ENCODE measurements around the gene KRTAP5-6. TPM values are rescaled to one million over a fixed set of nuclear protein-coding genes. Genes with fewer than 3 reads are reported as not detected.

The KRTAP5-6 gene
- total RNA-seq, 8 experiments from 2014 or later = not detected

GRCh38 chr11:1690167-1691025 is 6.6 kb upstream of the KRTAP5-6 start:
- Histone ChIP-seq H3K4me1 (replicated peaks in 1 of 2) (peaks cover 3 to 8% of the 10 kb centered on the region in 2 donors), H3K4me3 (no peak overlapping the region), H3K27ac (no peak overlapping the region)
- no peak for ATAC-seq (replicated peaks in 6 of 8)
- 30 to 80% methylated on average over 1 to 2 of the region's 22 CpGs; no CpG with 5 or more reads in 8 of the 10 experiments for WGBS, 10 experiments
- in situ Hi-C loops (cut with MboI; ENCODE audit: low pct_unique_long_range_greater_than_20kb in 2 of 9, low sequenced_read_pairs in 9 of 9, unreplicated experiment in 9 of 9) = loop anchor here in 3 of 9 experiments (10.0 to 25.0 kb wide), 3 partner anchors 144 to 472 kb away; partner anchors contain the start of genes SYT8 (in 2 of the 3), TNNI2 (in 2 of the 3), INS (in 1 of the 3) and TH (in 1 of the 3)

DNA sequence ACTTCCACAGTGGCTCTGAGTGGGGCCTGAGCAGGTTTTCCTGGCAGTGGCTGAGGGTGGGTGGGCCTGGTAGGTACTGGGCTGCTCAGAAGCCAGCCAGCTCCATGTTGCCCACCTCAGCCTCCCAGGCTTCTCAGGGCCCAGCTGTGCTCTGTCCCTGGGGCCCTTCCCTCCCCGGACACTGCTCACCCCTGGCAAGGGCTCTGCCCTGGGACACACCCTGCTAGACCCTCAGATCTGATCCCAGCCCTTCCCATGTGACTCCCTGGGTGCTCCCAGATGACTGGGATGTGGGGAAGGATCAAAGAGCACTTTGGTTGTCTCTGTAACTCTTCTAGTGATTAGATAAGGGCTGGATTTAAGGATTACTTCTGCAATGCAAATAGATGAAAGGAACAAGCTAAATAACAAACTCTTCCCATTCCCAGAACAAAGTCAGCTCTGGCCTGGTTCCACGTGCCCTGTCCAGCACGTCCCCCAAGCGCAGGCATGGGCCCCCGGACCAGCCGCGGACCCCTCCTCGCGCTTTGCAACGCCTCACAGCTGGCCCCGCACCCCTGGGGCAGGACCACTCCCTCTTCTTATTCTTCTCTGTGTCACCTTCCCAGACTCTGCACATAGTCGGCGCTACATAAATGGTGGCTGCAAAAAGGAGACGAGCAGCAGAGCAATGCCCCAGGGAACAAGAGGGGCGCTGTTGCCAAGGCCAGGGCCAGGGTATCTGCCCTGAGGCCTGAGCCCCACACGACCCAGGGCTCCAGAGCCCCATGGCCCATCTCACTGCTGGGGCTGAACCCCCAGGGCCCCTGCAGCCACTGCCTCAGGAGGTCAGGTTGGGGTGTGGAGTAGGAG is 5.7 kb upstream of the KRTAP5-6 start:
- 19 to 71% (median 45%) methylated on average over 3 to 10 of the region's 16 CpGs; no CpG with 5 or more reads in 7 of the 10 experiments for WGBS, 10 experiments
- in situ Hi-C loops (cut with MboI; ENCODE audit: low pct_unique_long_range_greater_than_20kb in 2 of 9, low sequenced_read_pairs in 9 of 9, unreplicated experiment in 9 of 9) = loop anchor here in 3 of 9 experiments (10.0 to 25.0 kb wide), 3 partner anchors 144 to 471 kb away; partner anchors contain the start of genes SYT8 (in 2 of the 3), TNNI2 (in 2 of the 3), INS (in 1 of the 3) and TH (in 1 of the 3)
- no peak overlapping the region for H3K4me3 ChIP-seq
- no peak overlapping the region for H3K27ac ChIP-seq
- peaks cover 3 to 8% of the 10 kb centered on the region in 2 donors for H3K4me1 ChIP-seq (replicated peaks in 1 of 2)
- peak in 2 of 8 experiments; percentile 13 to 17 for ATAC-seq (replicated peaks in 6 of 8)

- H3K4me1 ChIP-seq (replicated peaks in 1 of 2) = peaks cover 3 to 8% of the 10 kb centered on the region in 2 donors
- no peak for ATAC-seq (replicated peaks in 6 of 8)
- in situ Hi-C loops (cut with MboI; ENCODE audit: low pct_unique_long_range_greater_than_20kb in 2 of 9, low sequenced_read_pairs in 9 of 9, unreplicated experiment in 9 of 9) = loop anchor here in 3 of 9 experiments (10.0 to 25.0 kb wide), 3 partner anchors 143 to 470 kb away; partner anchors contain the start of genes SYT8 (in 2 of the 3), TNNI2 (in 2 of the 3), INS (in 1 of the 3) and TH (in 1 of the 3)
- H3K4me3 ChIP-seq = no peak overlapping the region
- 0 to 81% (median 7%) methylated on average over 1 to 5 of the region's 16 CpGs; no CpG with 5 or more reads in 6 of the 10 experiments for WGBS, 10 experiments
- H3K27ac ChIP-seq = no peak overlapping the region
These were observed 4.9 kb upstream of the KRTAP5-6 start for GRCh38 chr11:1691878-1692707.

DNA sequence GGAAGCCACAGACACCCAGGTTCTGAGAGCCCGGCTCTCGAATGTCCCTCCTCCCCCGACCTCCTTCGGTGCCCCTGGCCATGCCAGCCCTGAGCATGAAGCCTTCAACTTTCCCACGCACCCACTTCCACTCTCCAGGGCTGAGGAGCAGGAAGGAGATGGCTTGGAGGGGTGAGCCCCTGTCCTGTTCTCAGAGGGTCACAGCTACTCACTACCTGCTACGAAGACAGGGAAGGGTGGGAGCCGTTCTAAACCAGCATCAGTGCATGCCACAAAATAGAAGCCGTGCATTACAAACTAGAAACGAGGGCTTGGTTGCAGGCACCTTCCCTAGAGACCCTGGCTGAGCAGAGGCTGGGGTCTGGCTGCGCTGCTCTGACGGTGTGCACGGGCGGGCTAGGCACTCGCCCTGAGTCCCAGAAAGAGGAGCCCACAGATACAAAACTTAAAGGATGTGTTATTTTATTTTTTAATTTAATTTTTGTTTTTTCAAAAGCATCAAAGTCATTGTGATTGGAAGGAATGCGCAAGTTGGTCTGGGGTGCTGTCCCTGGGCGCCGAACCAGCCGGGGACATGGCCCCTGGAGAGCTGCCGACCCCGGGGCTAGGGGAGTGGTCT is 4.2 kb upstream of the KRTAP5-6 start:
- H3K27ac ChIP-seq = no peak overlapping the region

GRCh38 chr11:1693327-1694063 is 3.5 kb upstream of the KRTAP5-6 start:
- peak overlapping the region in 1 of 2 donors; percentile 59 for H3K27ac ChIP-seq
- in situ Hi-C loops (cut with MboI; ENCODE audit: low pct_unique_long_range_greater_than_20kb in 2 of 9, low sequenced_read_pairs in 9 of 9, unreplicated experiment in 9 of 9) = loop anchor here in 3 of 9 experiments (10.0 to 25.0 kb wide), 3 partner anchors 141 to 469 kb away; partner anchors contain the start of genes SYT8 (in 2 of the 3), TNNI2 (in 2 of the 3), INS (in 1 of the 3) and TH (in 1 of the 3)
- peak overlapping the region; percentile 32 to 41 (median 34) for H3K4me3 ChIP-seq
- WGBS, 10 experiments = 0 to 10% (median 3%) methylated on average over 4 to 6 of the region's 37 CpGs; no CpG with 5 or more reads in 7 of the 10 experiments
- H3K4me1 ChIP-seq (replicated peaks in 1 of 2) = peaks cover 3 to 8% of the 10 kb centered on the region in 2 donors
- ATAC-seq (replicated peaks in 6 of 8) = peak; percentile 54 to 88 (median 72)

More for the DNA sequence above, 4.2 kb upstream of the KRTAP5-6 start:
- in situ Hi-C loops (cut with MboI; ENCODE audit: low pct_unique_long_range_greater_than_20kb in 2 of 9, low sequenced_read_pairs in 9 of 9, unreplicated experiment in 9 of 9) = loop anchor here in 3 of 9 experiments (10.0 to 25.0 kb wide), 3 partner anchors 142 to 469 kb away; partner anchors contain the start of genes SYT8 (in 2 of the 3), TNNI2 (in 2 of the 3), INS (in 1 of the 3) and TH (in 1 of the 3)
- H3K4me1 ChIP-seq (replicated peaks in 1 of 2) = peaks cover 3 to 8% of the 10 kb centered on the region in 2 donors
- ATAC-seq (replicated peaks in 6 of 8) = no peak
- WGBS, 10 experiments = 13 to 80% (median 28%) methylated on average over 1 to 9 of the region's 20 CpGs; no CpG with 5 or more reads in 4 of the 10 experiments
- no peak overlapping the region for H3K4me3 ChIP-seq

DNA sequence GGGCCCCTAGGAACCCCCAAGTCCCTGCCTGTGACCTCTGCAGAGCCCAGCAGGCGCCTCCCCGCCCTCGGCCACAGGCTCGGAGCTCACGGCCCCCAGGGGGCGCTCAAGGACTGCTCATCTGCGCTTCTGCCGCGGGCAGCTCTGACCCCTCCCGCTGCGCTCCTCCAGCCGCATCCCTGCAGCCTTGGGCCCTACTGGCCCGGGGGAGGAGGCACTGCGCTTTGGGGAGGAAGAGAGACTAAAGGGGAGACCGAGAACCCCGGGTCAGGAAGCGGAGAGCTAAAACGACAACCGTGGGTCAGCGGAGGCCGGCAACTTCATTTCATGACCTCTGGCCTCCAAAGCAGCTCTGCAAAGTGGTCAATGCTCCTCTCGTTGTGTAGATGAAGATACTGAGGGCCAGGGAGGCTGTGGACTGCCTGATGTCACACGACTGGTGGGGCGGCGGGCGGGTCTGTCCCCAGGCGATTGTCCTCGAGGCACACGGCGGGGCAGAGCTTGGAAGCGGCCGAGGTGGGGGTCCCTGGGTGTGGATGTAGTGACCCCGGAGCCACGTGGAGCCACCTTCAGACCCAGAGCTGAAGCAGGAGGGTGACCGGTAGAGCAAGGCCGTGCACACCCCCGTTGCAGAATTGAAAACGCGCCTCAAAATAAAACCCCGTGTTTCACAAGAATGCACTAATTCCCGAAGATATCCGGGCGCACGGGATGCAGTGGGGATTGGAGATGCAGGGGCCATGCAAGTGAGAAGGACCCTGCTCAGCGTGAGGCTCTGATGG is 2.7 kb upstream of the KRTAP5-6 start:
- in situ Hi-C loops (cut with MboI; ENCODE audit: low pct_unique_long_range_greater_than_20kb in 2 of 9, low sequenced_read_pairs in 9 of 9, unreplicated experiment in 9 of 9) = loop anchor here in 3 of 9 experiments (10.0 to 25.0 kb wide), 3 partner anchors 141 to 468 kb away; partner anchors contain the start of genes SYT8 (in 2 of the 3), TNNI2 (in 2 of the 3), INS (in 1 of the 3) and TH (in 1 of the 3)
- 80 to 91% methylated on average over 2 to 4 of the region's 45 CpGs; no CpG with 5 or more reads in 8 of the 10 experiments for WGBS, 10 experiments

GRCh38 chr11:1694846-1695547 is 2.0 kb upstream of the KRTAP5-6 start:
- in situ Hi-C loops (cut with MboI; ENCODE audit: low pct_unique_long_range_greater_than_20kb in 2 of 9, low sequenced_read_pairs in 9 of 9, unreplicated experiment in 9 of 9) = loop anchor here in 3 of 9 experiments (10.0 to 25.0 kb wide), 3 partner anchors 140 to 467 kb away; partner anchors contain the start of genes SYT8 (in 2 of the 3), TNNI2 (in 2 of the 3), INS (in 1 of the 3) and TH (in 1 of the 3)
- whole genome bisulfite sequencing, 10 experiments = 74 to 95% (median 85%) methylated on average over 2 to 6 of the region's 15 CpGs; no CpG with 5 or more reads in 5 of the 10 experiments
- Histone ChIP-seq H3K4me3 (no peak overlapping the region), H3K27ac (no peak overlapping the region), H3K4me1 (replicated peaks in 1 of 2) (peaks cover 3 to 8% of the 10 kb centered on the region in 2 donors)
- ATAC-seq (replicated peaks in 6 of 8) = no peak

More for the DNA sequence above, 2.7 kb upstream of the KRTAP5-6 start:
- Histone ChIP-seq H3K4me3 (peak overlapping the region in 4 of 5 donors; percentile 32 to 41 (median 34)), H3K27ac (no peak overlapping the region), H3K4me1 (replicated peaks in 1 of 2) (peaks cover 3 to 8% of the 10 kb centered on the region in 2 donors)
- ATAC-seq (replicated peaks in 6 of 8) = peak; percentile 86 to 96 (median 91)

- Histone ChIP-seq H3K4me3 (no peak overlapping the region), H3K27ac (no peak overlapping the region), H3K4me1 (replicated peaks in 1 of 2) (peaks cover 3 to 8% of the 10 kb centered on the region in 2 donors)
- ATAC-seq (replicated peaks in 6 of 8) = no peak
- in situ Hi-C loops (cut with MboI; ENCODE audit: low pct_unique_long_range_greater_than_20kb in 2 of 9, low sequenced_read_pairs in 9 of 9, unreplicated experiment in 9 of 9) = loop anchor here in 3 of 9 experiments (10.0 to 25.0 kb wide), 3 partner anchors 139 to 467 kb away; partner anchors contain the start of genes SYT8 (in 2 of the 3), TNNI2 (in 2 of the 3), INS (in 1 of the 3) and TH (in 1 of the 3)
- 60 to 86% (median 80%) methylated on average over 1 of the region's 3 CpGs; no CpG with 5 or more reads in 5 of the 10 experiments for WGBS, 10 experiments
These were observed 1.4 kb upstream of the KRTAP5-6 start for GRCh38 chr11:1695548-1696108.

GRCh38 chr11:1699771-1700170 is 2.8 kb downstream of the KRTAP5-6 start:
- WGBS, 10 experiments = 0 to 90% (median 68%) methylated on average over 1 to 3 of the region's 5 CpGs; no CpG with 5 or more reads in 5 of the 10 experiments
- no peaks in the 10 kb centered on the region for H3K4me1 ChIP-seq (replicated peaks in 1 of 2)
- ATAC-seq (replicated peaks in 6 of 8) = no peak
- H3K27ac ChIP-seq = no peak overlapping the region
- H3K4me3 ChIP-seq = no peak overlapping the region
- in situ Hi-C loops (cut with MboI; ENCODE audit: low pct_unique_long_range_greater_than_20kb in 2 of 9, low sequenced_read_pairs in 9 of 9, unreplicated experiment in 9 of 9) = loop anchor here in 5 of 9 experiments (10.0 to 25.0 kb wide), 5 partner anchors 113 to 463 kb away; partner anchors contain the start of genes SYT8 (in 2 of the 5), TNNI2 (in 2 of the 5), INS (in 1 of the 5) and TH (in 1 of the 5)
